Measurements from ENCODE around the gene OTUD7B. TPM values are rescaled to one million over a fixed set of nuclear protein-coding genes. Genes with fewer than 3 reads are reported as not detected.

Gene OTUD7B
- total and polyA plus RNA-seq, 2 experiments from 2014 or later: 3.6 to 17.8 TPM

DNA sequence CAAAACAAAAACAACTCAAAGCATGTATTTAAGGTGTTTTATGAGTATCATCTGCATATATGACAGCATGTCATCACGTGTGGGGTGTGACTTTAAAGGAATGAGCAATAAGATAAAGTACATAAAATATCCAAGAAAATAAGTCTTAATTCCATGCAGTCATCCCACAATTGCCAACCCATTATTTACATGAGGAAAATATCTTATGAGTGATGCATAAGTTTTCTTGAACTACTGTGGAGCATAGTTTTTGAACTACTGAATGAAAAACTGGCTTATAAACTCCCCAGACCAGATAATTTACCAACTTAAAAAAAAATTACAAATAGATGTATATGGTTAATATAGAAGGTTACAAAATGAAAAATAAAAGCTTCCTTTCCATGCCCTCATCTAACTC is 44.1 kb downstream of the OTUD7B start:
- Histone ChIP-seq H3K9me3 (ENCODE audit: low read depth) (no peaks in the 10 kb centered on the region), H3K27me3 (no peaks in the 10 kb centered on the region), H3K27ac (no peak overlapping the region), H3K4me3 (no peak overlapping the region), H3K4me2 (no peak overlapping the region), H2AFZ (no peak overlapping the region), H3K4me1 (ENCODE audit: insufficient read depth) (no peaks in the 10 kb centered on the region), H3K79me2 (peaks cover 2% of the 10 kb centered on the region), H3K36me3 (replicated peaks; ENCODE audit: insufficient read depth, low read depth) (no peaks in the 10 kb centered on the region), H4K20me1 (ENCODE audit: insufficient read depth, poor library complexity, severe bottlenecking) (peaks cover 3% of the 10 kb centered on the region), H3K9me2 (replicated peaks; ENCODE audit: insufficient read depth) (no peaks in the 10 kb centered on the region)
- 84% methylated on average over 1 of the region's 1 CpG for WGBS (ENCODE audit: low lambda C conversion rate, missing lambda C conversion rate)
- no peak for DNase-seq (ENCODE audit: low spot score)
- TF ChIP-seq EZH2phosphoT487 (IDR thresholded peaks at IDR 0.05; ENCODE audit: low read depth, severe bottlenecking, unreplicated experiment) (no peak), CTCF (IDR thresholded peaks at IDR 0.05; ENCODE audit: poor library complexity) (no peak), EZH2 (IDR thresholded peaks at IDR 0.05; ENCODE audit: borderline replicate concordance) (no peak)

DNA sequence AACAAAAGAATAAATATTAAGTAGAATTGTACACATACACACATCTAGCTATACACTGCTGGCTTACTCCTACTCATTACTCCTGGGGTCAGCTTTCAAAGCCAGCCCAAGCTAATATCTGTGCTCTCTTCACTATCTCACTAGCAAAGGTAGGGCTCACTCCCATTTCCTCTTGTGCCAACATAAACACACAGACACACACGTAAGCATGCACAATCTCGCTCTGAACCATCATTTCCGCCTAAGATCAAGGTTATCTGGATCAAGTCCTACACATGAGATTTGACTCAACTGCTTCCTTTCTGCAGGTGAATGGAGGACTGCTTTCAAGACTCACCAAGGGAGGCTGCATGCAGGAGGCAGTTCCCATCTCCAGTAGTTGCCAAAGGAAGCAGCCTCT is 45.1 kb downstream of the OTUD7B start:
- DNase-seq (ENCODE audit: low spot score): no peak
- TF ChIP-seq EZH2 (IDR thresholded peaks at IDR 0.05; ENCODE audit: borderline replicate concordance): no peak
- TF ChIP-seq EZH2phosphoT487 (IDR thresholded peaks at IDR 0.05; ENCODE audit: low read depth, severe bottlenecking, unreplicated experiment): no peak
- H3K27ac ChIP-seq: no peak overlapping the region
- no peaks in the 10 kb centered on the region for H3K36me3 ChIP-seq (replicated peaks; ENCODE audit: insufficient read depth, low read depth)
- H3K79me2 ChIP-seq: peaks cover 2% of the 10 kb centered on the region
- no peaks in the 10 kb centered on the region for H3K9me2 ChIP-seq (replicated peaks; ENCODE audit: insufficient read depth)
- no peak overlapping the region for H3K4me2 ChIP-seq
- H2AFZ ChIP-seq: no peak overlapping the region
- H3K4me3 ChIP-seq: no peak overlapping the region
- no peaks in the 10 kb centered on the region for H3K4me1 ChIP-seq (ENCODE audit: insufficient read depth)
- H4K20me1 ChIP-seq (ENCODE audit: insufficient read depth, poor library complexity, severe bottlenecking): peaks cover 3% of the 10 kb centered on the region
- H3K27me3 ChIP-seq: no peaks in the 10 kb centered on the region
- H3K9me3 ChIP-seq (ENCODE audit: low read depth): no peaks in the 10 kb centered on the region
- WGBS (ENCODE audit: low lambda C conversion rate, missing lambda C conversion rate): 95% methylated on average over 3 of the region's 3 CpGs

GRCh38 chr1:149963358-149963757 is 47.2 kb downstream of the OTUD7B start:
- H4K20me1 ChIP-seq (ENCODE audit: insufficient read depth, poor library complexity, severe bottlenecking): no peaks in the 10 kb centered on the region
- no peak for DNase-seq (ENCODE audit: low spot score)
- H3K79me2 ChIP-seq: no peaks in the 10 kb centered on the region
- no peaks in the 10 kb centered on the region for H3K9me3 ChIP-seq (ENCODE audit: low read depth)
- no peak overlapping the region for H2AFZ ChIP-seq
- no peak overlapping the region for H3K4me2 ChIP-seq
- no peak overlapping the region for H3K4me3 ChIP-seq
- TF ChIP-seq CTCF (IDR thresholded peaks at IDR 0.05; ENCODE audit: poor library complexity) (no peak), EZH2phosphoT487 (IDR thresholded peaks at IDR 0.05; ENCODE audit: low read depth, severe bottlenecking, unreplicated experiment) (no peak), EZH2 (IDR thresholded peaks at IDR 0.05; ENCODE audit: borderline replicate concordance) (no peak)
- 83% methylated on average over 3 of the region's 3 CpGs for WGBS (ENCODE audit: low lambda C conversion rate, missing lambda C conversion rate)
- H3K9me2 ChIP-seq (replicated peaks; ENCODE audit: insufficient read depth): no peaks in the 10 kb centered on the region
- H3K4me1 ChIP-seq (ENCODE audit: insufficient read depth): no peaks in the 10 kb centered on the region
- no peaks in the 10 kb centered on the region for H3K36me3 ChIP-seq (replicated peaks; ENCODE audit: insufficient read depth, low read depth)
- H3K27me3 ChIP-seq: no peaks in the 10 kb centered on the region
- no peak overlapping the region for H3K27ac ChIP-seq

GRCh38 chr1:149962736-149963135 is 47.8 kb downstream of the OTUD7B start:
- Histone ChIP-seq H3K9me2 (replicated peaks; ENCODE audit: insufficient read depth) (no peaks in the 10 kb centered on the region), H4K20me1 (ENCODE audit: insufficient read depth, poor library complexity, severe bottlenecking) (no peaks in the 10 kb centered on the region), H2AFZ (no peak overlapping the region), H3K27ac (peak overlapping the region; percentile 17), H3K4me2 (no peak overlapping the region), H3K79me2 (no peaks in the 10 kb centered on the region), H3K4me3 (no peak overlapping the region), H3K4me1 (ENCODE audit: insufficient read depth) (no peaks in the 10 kb centered on the region), H3K9me3 (ENCODE audit: low read depth) (no peaks in the 10 kb centered on the region), H3K36me3 (replicated peaks; ENCODE audit: insufficient read depth, low read depth) (peaks cover 3% of the 10 kb centered on the region), H3K27me3 (no peaks in the 10 kb centered on the region)
- no peak for DNase-seq (ENCODE audit: low spot score)
- WGBS (ENCODE audit: low lambda C conversion rate, missing lambda C conversion rate): 87% methylated on average over 2 of the region's 2 CpGs
- TF ChIP-seq EZH2phosphoT487 (IDR thresholded peaks at IDR 0.05; ENCODE audit: low read depth, severe bottlenecking, unreplicated experiment) (no peak), EZH2 (IDR thresholded peaks at IDR 0.05; ENCODE audit: borderline replicate concordance) (no peak), CTCF (IDR thresholded peaks at IDR 0.05; ENCODE audit: poor library complexity) (no peak)
